Pulmonary artery endothelial cell (primary cell): ENCODE data around the gene LPAR1. TPM values are rescaled to one million over a fixed set of nuclear protein-coding genes. Genes with fewer than 3 reads are reported as not detected.

ENCODE experiments used
- DNase-seq: peaks from one replicate; pipeline ENCODE4 v3.0.0-alpha.2; 2011; ENCODE audit warnings: low read depth, low spot score
- total RNA-seq: library from RNA; depleted of rRNA; stranded (reverse); fragments of >200 nt; gene quantifications from 2 replicates; pipeline ENCODE4 v1.2.3, GENCODE V29; 2014

LPAR1 gene
- total RNA-seq, 1 donor from 2014 or later: 0.07 TPM

- DNase-seq: no peak
These were observed 116.6 kb downstream of the LPAR1 start for GRCh38 chr9:110921705-110922104.

- no peak for DNase-seq
These were observed 118.7 kb downstream of the LPAR1 start for GRCh38 chr9:110919609-110920008.

GRCh38 chr9:110919050-110919435 is 119.2 kb downstream of the LPAR1 start:
- DNase-seq: no peak

GRCh38 chr9:110918316-110919049 is 119.8 kb downstream of the LPAR1 start:
- no peak for DNase-seq

- DNase-seq: no peak
These were observed 121.9 kb downstream of the LPAR1 start for GRCh38 chr9:110916403-110916802.

GRCh38 chr9:110912419-110913291 is 125.6 kb downstream of the LPAR1 start:
- no peak for DNase-seq

GRCh38 chr9:110911659-110912418 is 126.4 kb downstream of the LPAR1 start:
- no peak for DNase-seq

- no peak for DNase-seq
These were observed 129.4 kb downstream of the LPAR1 start for GRCh38 chr9:110908894-110909293.

- no peak for DNase-seq
These were observed 137.4 kb downstream of the LPAR1 start for GRCh38 chr9:110900917-110901316.

- no peak for DNase-seq
These were observed 137.8 kb downstream of the LPAR1 start for GRCh38 chr9:110900456-110900855.

- no peak for DNase-seq
These were observed 139.4 kb downstream of the LPAR1 start for GRCh38 chr9:110898866-110899265.

GRCh38 chr9:110898358-110898757 is 139.9 kb downstream of the LPAR1 start:
- no peak for DNase-seq

- no peak for DNase-seq
These were observed 140.3 kb downstream of the LPAR1 start for GRCh38 chr9:110897943-110898342.

GRCh38 chr9:110895147-110895905 is 142.9 kb downstream of the LPAR1 start:
- no peak for DNase-seq

GRCh38 chr9:110894731-110895130 is 143.5 kb downstream of the LPAR1 start:
- no peak for DNase-seq

GRCh38 chr9:110892689-110893088 is 145.6 kb downstream of the LPAR1 start:
- DNase-seq: no peak

- DNase-seq: no peak
These were observed 146.5 kb downstream of the LPAR1 start for GRCh38 chr9:110891760-110892159.

- no peak for DNase-seq
These were observed 147.9 kb downstream of the LPAR1 start for GRCh38 chr9:110890416-110890815.

- DNase-seq: no peak
These were observed 151.0 kb downstream of the LPAR1 start for GRCh38 chr9:110887276-110887675.

GRCh38 chr9:110886832-110887231 is 151.4 kb downstream of the LPAR1 start:
- no peak for DNase-seq

GRCh38 chr9:110880189-110880588 is 158.1 kb downstream of the LPAR1 start:
- DNase-seq: no peak
